GM23338 (cell line): ENCODE results near the gene KLK1. TPM values are rescaled to one million over a fixed set of nuclear protein-coding genes. Genes with fewer than 3 reads are reported as not detected.

ENCODE experiments used
- ATAC-seq: fragments of 200-7000 bp; cut with Tn5 transposase; 3 replicates; pipeline ENCODE4 v1.9.1; 2020
- DNase-seq: peaks from one replicate; pipeline ENCODE4 v3.0.0-alpha.2; 2015; ENCODE audit warnings: low spot score
- H2AFZ ChIP-seq: fragments of 200-600 bp; sonication (generic); 2 replicates; pipeline ENCODE4 v1.8.0; 2016; ENCODE audit warnings: antibody characterized with exemption, mild to moderate bottlenecking, moderate library complexity
- H3F3A ChIP-seq: fragments of 200-600 bp; sonication (generic); replicated peaks from 2 replicates; pipeline ENCODE4 v1.8.0; 2017; ENCODE audit warnings: antibody characterized with exemption, mixed run types, low read depth
- H3K27ac ChIP-seq: fragments of 200-600 bp; sonication (generic); 2 replicates; pipeline ENCODE4 v1.6.1; 2016; ENCODE audit warnings: low read depth
- H3K27me3 ChIP-seq: fragments of 200-600 bp; sonication (generic); 2 replicates; pipeline ENCODE4 v1.8.0; 2016; ENCODE audit warnings: mild to moderate bottlenecking, mixed run types, moderate library complexity; ENCODE audit not compliant: insufficient read depth
- H3K36me3 ChIP-seq: fragments of 200-600 bp; sonication (generic); 2 replicates; pipeline ENCODE4 v1.8.0; 2016; ENCODE audit warnings: mild to moderate bottlenecking; ENCODE audit not compliant: insufficient read depth
- H3K4me1 ChIP-seq: fragments of 200-600 bp; sonication (generic); 2 replicates; pipeline ENCODE4 v1.8.0; 2016; ENCODE audit warnings: mild to moderate bottlenecking, moderate library complexity; ENCODE audit not compliant: insufficient read depth
- H3K4me2 ChIP-seq: fragments of 200-600 bp; sonication (generic); 2 replicates; pipeline ENCODE4 v1.7.1; 2017; ENCODE audit warnings: mixed run types
- H3K4me3 ChIP-seq: fragments of 200-600 bp; sonication (generic); 2 replicates; pipeline ENCODE4 v1.6.1; 2016; ENCODE audit warnings: mixed run types
- H3K79me2 ChIP-seq: fragments of 200-600 bp; sonication (generic); replicated peaks from 2 replicates; pipeline ENCODE4 v1.8.0; 2017; ENCODE audit warnings: mild to moderate bottlenecking; ENCODE audit not compliant: insufficient read depth
- H3K9me2 ChIP-seq: fragments of 200-600 bp; sonication (generic); 2 replicates; pipeline ENCODE4 v1.8.0; 2017; ENCODE audit not compliant: insufficient read depth
- H4K20me1 ChIP-seq: fragments of 200-600 bp; sonication (generic); replicated peaks from 2 replicates; pipeline ENCODE4 v1.8.0; 2017; ENCODE audit warnings: mild to moderate bottlenecking; ENCODE audit not compliant: insufficient read depth
- H3K27ac Mint-ChIP-seq: 2 replicates; pipeline ENCODE4 v1.8.0; 2020; ENCODE audit warnings: inconsistent platforms, mild to moderate bottlenecking, moderate library complexity, mixed read lengths
- H3K27me3 Mint-ChIP-seq: 3 replicates; pipeline ENCODE4 v1.8.0; 2022; ENCODE audit warnings: low read depth, mild to moderate bottlenecking, moderate library complexity, mixed read lengths, inconsistent platforms; ENCODE audit not compliant: insufficient read depth, poor library complexity
- H3K36me3 Mint-ChIP-seq: 3 replicates; pipeline ENCODE4 v1.8.0; 2021; ENCODE audit warnings: low read depth, mild to moderate bottlenecking, inconsistent platforms, moderate library complexity, mixed read lengths
- H3K4me1 Mint-ChIP-seq: 3 replicates; pipeline ENCODE4 v1.8.0; 2020; ENCODE audit warnings: mild to moderate bottlenecking, inconsistent platforms, mixed read lengths
- H3K4me3 Mint-ChIP-seq: 3 replicates; pipeline ENCODE4 v1.8.0; 2021; ENCODE audit warnings: moderate library complexity, mild to moderate bottlenecking, inconsistent platforms, mixed read lengths
- H3K9me3 Mint-ChIP-seq: 3 replicates; pipeline ENCODE4 v1.8.0; 2020; ENCODE audit warnings: moderate library complexity, mild to moderate bottlenecking, inconsistent platforms, mixed read lengths
- CREB1 ChIP-seq: fragments of 250-450 bp; sonication (Bioruptor Pico); IDR thresholded peaks from 2 replicates; pipeline ENCODE4 v1.5.0; 2020; ENCODE audit warnings: low read depth, mild to moderate bottlenecking, moderate library complexity
- CTCF ChIP-seq, 2 experiments: fragments of 200-600 bp in 1 of 2; sonication (generic) in 1 of 2; conservative IDR thresholded peaks; 2 replicates each; pipeline versions ENCODE4 v1.5.1 to v1.6.1; 2016 to 2017; ENCODE audit warnings: antibody characterized with exemption in 2 of 2, low read depth in 2 of 2, mild to moderate bottlenecking in 2 of 2, moderate library complexity in 1 of 2
- EZH2 ChIP-seq: fragments of 200-600 bp; sonication (generic); IDR thresholded peaks from one replicate; pipeline ENCODE4 v1.8.0; 2017; ENCODE audit warnings: antibody characterized with exemption, mild to moderate bottlenecking, low read depth; ENCODE audit not compliant: unreplicated experiment
- EZH2phosphoT487 ChIP-seq: fragments of 200-600 bp; sonication (generic); IDR thresholded peaks from one replicate; pipeline ENCODE4 v1.8.1; 2018; ENCODE audit warnings: antibody characterized with exemption; ENCODE audit not compliant: unreplicated experiment
- JUNB ChIP-seq: IDR thresholded peaks from one replicate; pipeline ENCODE4 v1.6.1; 2016; ENCODE audit warnings: antibody characterized with exemption; ENCODE audit not compliant: unreplicated experiment
- NANOG ChIP-seq: IDR thresholded peaks from 2 replicates; pipeline ENCODE4 v1.6.1; 2016; ENCODE audit warnings: antibody characterized with exemption, borderline replicate concordance
- POLR2AphosphoS5 ChIP-seq: IDR thresholded peaks from 2 replicates; pipeline ENCODE4 v1.6.1; 2016; ENCODE audit warnings: antibody characterized with exemption, low read depth
- STAT1 ChIP-seq: IDR thresholded peaks from one replicate; pipeline ENCODE4 v1.6.1; 2016; ENCODE audit warnings: antibody characterized with exemption; ENCODE audit not compliant: unreplicated experiment
- ZNF114 ChIP-seq: fragments of 250-450 bp; sonication (Bioruptor Pico); IDR thresholded peaks from 2 replicates; pipeline ENCODE4 v1.5.0; 2020; ENCODE audit warnings: mild to moderate bottlenecking, moderate library complexity
- ZNF331 ChIP-seq: fragments of 250-450 bp; sonication (Bioruptor Pico); IDR thresholded peaks from 2 replicates; pipeline ENCODE4 v1.5.0; 2020; ENCODE audit warnings: low read depth, mild to moderate bottlenecking, moderate library complexity
- polyA plus RNA-seq: library from polyadenylated mRNA; unstranded; fragments of >200 nt; fragmentation: Nextera tagmentation; extraction: Ambion mirVana; gene quantifications from 2 replicates; pipeline ENCODE4 v1.2.1, GENCODE V29; 2016
- total RNA-seq: library from RNA; depleted of rRNA; stranded (reverse); fragments of >200 nt; shearing (Covaris generic); gene quantifications from 2 replicates; pipeline ENCODE4 v1.2.3, GENCODE V29; 2014
- TF ChIP-seq, protein P1 (sequence below): IDR thresholded peaks from 2 replicates; pipeline ENCODE4 v1.6.1; 2016; ENCODE audit warnings: antibody characterized with exemption
- TF ChIP-seq, protein P2 (sequence below): IDR thresholded peaks from one replicate; pipeline ENCODE4 v1.6.1; 2018; ENCODE audit warnings: antibody characterized with exemption; ENCODE audit not compliant: unreplicated experiment

Gene KLK1
- total and polyA plus RNA-seq, 2 experiments from 2014 or later = 0.31 to 3.0 TPM

GRCh38 chr19:50827476-50827875, 3.9 kb upstream of the KLK1 start:
- no peaks in the 10 kb centered on the region for H4K20me1 ChIP-seq

GRCh38 chr19:50826492-50827240, 3.1 kb upstream of the KLK1 start:
- Mint-ChIP-seq H3K36me3 (no peaks in the 10 kb centered on the region), H3K4me3 (no peak overlapping the region), H3K9me3 (peaks cover 7% of the 10 kb centered on the region; the same call in 1 of the 3 replicates), H3K4me1 (no peaks in the 10 kb centered on the region), H3K27me3 (peaks cover 19% of the 10 kb centered on the region), H3K27ac (no peak overlapping the region)
- H2AFZ ChIP-seq = no peak overlapping the region
- no peak overlapping the region for H3K4me2 ChIP-seq
- no peaks in the 10 kb centered on the region for H3K9me2 ChIP-seq
- H3K27me3 ChIP-seq = peaks cover 14% of the 10 kb centered on the region
- H3K4me1 ChIP-seq = peaks cover 1% of the 10 kb centered on the region; the same call in 1 of the 2 replicates
- H4K20me1 ChIP-seq = no peaks in the 10 kb centered on the region
- H3F3A ChIP-seq = no peaks in the 10 kb centered on the region
- no peak overlapping the region for H3K4me3 ChIP-seq
- no peak for DNase-seq
- H3K36me3 ChIP-seq = no peaks in the 10 kb centered on the region
- no peak for ATAC-seq
- no peak overlapping the region for H3K27ac ChIP-seq
- no peaks in the 10 kb centered on the region for H3K79me2 ChIP-seq
- TF ChIP-seq EZH2 = no peak
- TF ChIP-seq, protein P1, sequence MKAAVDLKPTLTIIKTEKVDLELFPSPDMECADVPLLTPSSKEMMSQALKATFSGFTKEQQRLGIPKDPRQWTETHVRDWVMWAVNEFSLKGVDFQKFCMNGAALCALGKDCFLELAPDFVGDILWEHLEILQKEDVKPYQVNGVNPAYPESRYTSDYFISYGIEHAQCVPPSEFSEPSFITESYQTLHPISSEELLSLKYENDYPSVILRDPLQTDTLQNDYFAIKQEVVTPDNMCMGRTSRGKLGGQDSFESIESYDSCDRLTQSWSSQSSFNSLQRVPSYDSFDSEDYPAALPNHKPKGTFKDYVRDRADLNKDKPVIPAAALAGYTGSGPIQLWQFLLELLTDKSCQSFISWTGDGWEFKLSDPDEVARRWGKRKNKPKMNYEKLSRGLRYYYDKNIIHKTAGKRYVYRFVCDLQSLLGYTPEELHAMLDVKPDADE = no peak
- TF ChIP-seq CTCF (conservative IDR thresholded peaks at IDR 0.05; ENCODE audit: low read depth in 2 of 2) = no peak
- no peak for TF ChIP-seq NANOG
- TF ChIP-seq, protein P2, sequence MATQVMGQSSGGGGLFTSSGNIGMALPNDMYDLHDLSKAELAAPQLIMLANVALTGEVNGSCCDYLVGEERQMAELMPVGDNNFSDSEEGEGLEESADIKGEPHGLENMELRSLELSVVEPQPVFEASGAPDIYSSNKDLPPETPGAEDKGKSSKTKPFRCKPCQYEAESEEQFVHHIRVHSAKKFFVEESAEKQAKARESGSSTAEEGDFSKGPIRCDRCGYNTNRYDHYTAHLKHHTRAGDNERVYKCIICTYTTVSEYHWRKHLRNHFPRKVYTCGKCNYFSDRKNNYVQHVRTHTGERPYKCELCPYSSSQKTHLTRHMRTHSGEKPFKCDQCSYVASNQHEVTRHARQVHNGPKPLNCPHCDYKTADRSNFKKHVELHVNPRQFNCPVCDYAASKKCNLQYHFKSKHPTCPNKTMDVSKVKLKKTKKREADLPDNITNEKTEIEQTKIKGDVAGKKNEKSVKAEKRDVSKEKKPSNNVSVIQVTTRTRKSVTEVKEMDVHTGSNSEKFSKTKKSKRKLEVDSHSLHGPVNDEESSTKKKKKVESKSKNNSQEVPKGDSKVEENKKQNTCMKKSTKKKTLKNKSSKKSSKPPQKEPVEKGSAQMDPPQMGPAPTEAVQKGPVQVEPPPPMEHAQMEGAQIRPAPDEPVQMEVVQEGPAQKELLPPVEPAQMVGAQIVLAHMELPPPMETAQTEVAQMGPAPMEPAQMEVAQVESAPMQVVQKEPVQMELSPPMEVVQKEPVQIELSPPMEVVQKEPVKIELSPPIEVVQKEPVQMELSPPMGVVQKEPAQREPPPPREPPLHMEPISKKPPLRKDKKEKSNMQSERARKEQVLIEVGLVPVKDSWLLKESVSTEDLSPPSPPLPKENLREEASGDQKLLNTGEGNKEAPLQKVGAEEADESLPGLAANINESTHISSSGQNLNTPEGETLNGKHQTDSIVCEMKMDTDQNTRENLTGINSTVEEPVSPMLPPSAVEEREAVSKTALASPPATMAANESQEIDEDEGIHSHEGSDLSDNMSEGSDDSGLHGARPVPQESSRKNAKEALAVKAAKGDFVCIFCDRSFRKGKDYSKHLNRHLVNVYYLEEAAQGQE = no peak
- TF ChIP-seq STAT1 = no peak
- TF ChIP-seq ZNF331 (CRISPR knock-in tag) = no peak
- TF ChIP-seq ZNF114 (CRISPR knock-in tag) = no peak
- no peak for TF ChIP-seq POLR2AphosphoS5
- TF ChIP-seq EZH2phosphoT487 = no peak
- no peak for TF ChIP-seq CREB1 (CRISPR knock-in tag)
- no peak for TF ChIP-seq JUNB

More at GRCh38 chr19:50827476-50827875, 3.9 kb upstream of the KLK1 start:
- no peak for TF ChIP-seq ZNF331 (CRISPR knock-in tag)
- no peak for TF ChIP-seq JUNB
- no peaks in the 10 kb centered on the region for H3K79me2 ChIP-seq
- ATAC-seq (no peak), DNase-seq (no peak)
- H3K4me1 Mint-ChIP-seq = no peaks in the 10 kb centered on the region
- no peak overlapping the region for H3K4me3 Mint-ChIP-seq
- H3K4me2 ChIP-seq = no peak overlapping the region
- H3K36me3 Mint-ChIP-seq = no peaks in the 10 kb centered on the region
- H3K27me3 ChIP-seq = peaks cover 6% of the 10 kb centered on the region
- no peak overlapping the region for H2AFZ ChIP-seq
- H3K36me3 ChIP-seq = no peaks in the 10 kb centered on the region
- no peak overlapping the region for H3K27ac Mint-ChIP-seq
- no peaks in the 10 kb centered on the region for H3F3A ChIP-seq
- H3K4me1 ChIP-seq = no peaks in the 10 kb centered on the region
- H3K27ac ChIP-seq = no peak overlapping the region
- peaks cover 7% of the 10 kb centered on the region; the same call in 1 of the 3 replicates for H3K9me3 Mint-ChIP-seq
- H3K4me3 ChIP-seq = no peak overlapping the region
- H3K27me3 Mint-ChIP-seq = peaks cover 17% of the 10 kb centered on the region
- no peaks in the 10 kb centered on the region for H3K9me2 ChIP-seq
